ENCODE data around the gene C17orf78.
"Not testable (repeated sequence)": the region's sequence is repeated elsewhere in the genome, so short reads cannot be mapped to it uniquely, and the experiment has no call there.

C17orf78 gene

DNA sequence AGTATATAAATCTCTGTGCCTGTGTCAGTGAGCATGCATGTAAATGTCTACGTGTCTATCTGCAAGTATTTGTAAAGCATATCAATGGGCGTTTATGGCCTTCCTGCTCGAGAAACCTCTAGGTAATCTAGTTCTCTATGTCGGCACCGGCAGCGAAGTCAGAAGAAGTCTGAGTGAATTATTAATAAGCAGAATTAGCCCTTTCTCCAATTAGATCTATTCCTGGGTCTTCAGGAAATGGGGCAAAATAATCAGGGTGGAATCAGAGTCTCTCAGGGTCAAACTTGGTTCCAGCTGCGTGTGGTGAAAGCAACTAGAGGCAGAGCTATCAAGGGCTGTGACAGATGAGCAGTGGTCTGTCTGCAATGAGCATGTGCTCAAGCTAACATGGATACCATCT lies at the start of gene C17orf78:
Gene C17orf78, plus strand, starts transcription at position 280 of the 400 bp plus-strand sequence. Its CDS starts 108 bp downstream, at position 388.
- DNase-seq = no peak

DNA sequence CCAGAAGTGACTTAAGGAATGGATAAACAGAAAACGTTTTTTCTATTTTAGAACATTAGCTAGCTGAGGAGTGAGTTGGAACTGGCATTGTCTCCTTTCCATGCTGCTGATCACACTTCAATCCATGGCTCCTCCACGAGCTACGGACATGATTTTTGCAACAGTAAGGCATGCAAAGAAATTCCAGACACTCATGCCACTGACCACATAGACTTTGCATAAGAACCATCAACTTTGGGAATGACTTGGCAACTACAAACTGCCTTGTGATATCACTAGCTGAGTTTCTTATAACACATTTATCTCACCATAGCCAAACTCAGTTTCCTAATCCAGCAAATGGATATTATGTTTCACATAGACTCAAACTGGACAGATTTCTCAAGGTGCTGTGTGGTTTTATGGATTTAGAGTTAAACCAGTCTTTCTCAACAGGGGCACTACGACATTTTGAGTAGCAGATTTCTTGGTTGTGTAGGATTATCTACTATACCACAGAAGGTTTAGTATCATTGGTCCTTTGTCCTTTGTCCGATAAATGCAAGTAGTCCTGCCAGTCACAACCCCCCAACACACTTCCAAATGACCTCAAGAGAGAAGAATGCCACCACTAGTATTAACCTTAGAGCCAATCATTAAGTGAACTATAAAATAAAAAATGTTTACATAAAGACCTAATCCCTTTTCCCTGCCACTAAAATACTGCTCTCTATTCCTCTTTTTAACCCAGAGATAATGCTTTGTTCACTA lies 48.3 kb upstream of the C17orf78 start:
- DNase-seq = no peak

DNA sequence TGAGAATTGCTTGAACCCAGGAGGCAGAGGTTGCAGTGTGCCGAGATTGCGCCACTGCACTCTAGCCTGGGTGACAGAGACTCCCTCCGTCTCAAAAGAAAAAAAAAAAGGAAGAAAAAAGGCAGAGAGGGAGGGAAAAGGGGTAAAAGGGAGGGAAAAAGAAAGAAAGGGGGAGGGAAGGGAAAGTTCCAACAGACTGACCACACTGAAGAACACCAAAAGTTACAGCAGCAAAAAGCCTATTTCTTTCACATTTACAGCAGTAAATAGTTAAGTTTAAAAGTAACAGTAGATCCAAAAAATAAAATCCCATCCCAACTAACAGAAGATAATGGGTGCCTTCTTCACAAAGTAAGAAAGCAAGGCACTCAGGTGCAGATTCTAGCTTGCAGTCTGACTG lies 36.9 kb upstream of the C17orf78 start:
- DNase-seq = no peak

DNA sequence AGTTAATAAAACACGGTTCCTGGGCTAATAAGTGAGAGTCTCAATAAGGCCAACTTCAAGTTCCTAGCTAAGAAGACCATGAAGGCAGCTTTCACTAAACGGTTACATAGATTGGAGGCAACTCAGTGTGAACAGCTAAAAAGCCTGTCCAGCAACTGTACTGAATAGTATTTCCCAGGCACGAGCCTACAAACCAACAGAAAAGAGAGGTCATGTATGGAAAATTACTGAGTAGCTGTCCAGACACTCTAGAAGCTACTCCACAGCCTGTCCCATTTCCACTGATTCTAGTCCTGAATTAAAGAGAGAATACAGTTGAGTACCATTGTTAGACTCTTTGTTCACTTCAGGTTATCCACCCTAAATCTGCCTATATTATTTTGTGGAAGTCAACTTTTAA lies 36.5 kb upstream of the C17orf78 start:
- no peak for DNase-seq

GRCh38 chr17:37340804-37341203 lies 35.0 kb upstream of the C17orf78 start:
- no peak for DNase-seq

GRCh38 chr17:37342589-37342988 lies 33.2 kb upstream of the C17orf78 start:
- DNase-seq = no peak

- no peak for DNase-seq
These were observed 31.3 kb upstream of the C17orf78 start for GRCh38 chr17:37344519-37344918.

DNA sequence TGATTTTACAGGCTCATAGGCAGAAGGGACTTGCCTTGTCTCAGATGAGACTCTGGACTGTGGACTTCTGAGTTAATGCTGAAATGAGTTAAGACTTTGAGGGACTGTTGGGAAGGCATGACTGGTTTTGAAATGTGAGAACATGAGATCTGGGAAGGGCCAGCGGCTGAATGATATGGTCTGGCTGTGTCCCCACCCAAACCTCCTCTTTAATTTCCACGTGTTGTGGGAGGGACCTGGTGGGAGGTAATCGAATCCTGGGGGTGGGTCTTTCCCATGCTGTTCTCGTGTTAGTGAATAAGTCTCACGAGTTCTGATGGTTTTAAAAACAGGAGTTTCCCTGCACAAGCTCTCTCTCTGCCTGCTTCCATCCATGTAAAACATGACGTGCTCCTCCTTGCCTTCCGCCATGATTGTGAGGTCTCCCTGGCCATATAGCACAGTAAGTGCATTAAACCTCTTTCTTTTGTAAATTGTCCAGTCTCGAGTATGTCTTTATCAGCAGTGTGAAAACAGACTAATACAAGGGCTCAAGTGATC lies 28.9 kb upstream of the C17orf78 start:
- not testable (repeated sequence) for DNase-seq

GRCh38 chr17:37356796-37357569 lies 18.8 kb upstream of the C17orf78 start:
- DNase-seq = not testable (repeated sequence)

DNA sequence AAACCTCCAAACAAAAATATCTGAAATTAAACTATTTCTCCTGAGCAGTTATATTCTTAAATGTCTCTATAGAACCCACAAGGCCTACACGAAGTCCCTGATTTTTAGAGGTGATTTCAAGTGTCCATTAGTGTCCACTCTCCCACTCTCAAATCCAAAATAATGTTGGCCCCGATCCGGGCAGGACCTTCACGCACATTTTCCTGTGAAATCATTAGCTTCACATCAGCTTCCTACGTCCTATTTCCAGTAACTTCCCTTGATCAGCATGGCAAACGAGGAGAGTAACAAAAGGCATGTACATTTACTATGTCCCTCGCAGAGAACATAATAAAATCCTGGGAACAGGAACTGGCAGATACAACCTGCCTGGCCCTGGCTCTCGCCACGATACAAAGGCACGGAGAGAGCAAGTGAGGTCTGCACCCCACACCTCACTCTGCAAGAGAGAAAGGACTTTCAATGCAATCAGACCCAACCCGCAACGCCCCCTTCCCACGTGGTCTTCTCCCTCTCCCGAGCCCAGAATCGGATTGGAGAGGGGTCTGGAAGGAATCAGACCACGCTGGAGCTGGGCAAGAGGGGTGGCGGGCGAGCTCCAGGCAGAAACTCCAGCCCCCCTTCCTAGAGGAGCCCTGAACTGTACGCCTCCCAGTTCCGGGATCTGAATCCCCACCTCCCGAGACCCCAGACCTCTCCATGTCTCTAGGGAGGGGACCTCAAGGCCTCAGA lies 17.5 kb upstream of the C17orf78 start:
- DNase-seq = no peak

GRCh38 chr17:37358830-37359681 lies 16.7 kb upstream of the C17orf78 start:
- DNase-seq = peak; percentile 81

GRCh38 chr17:37359682-37360188 lies 16.1 kb upstream of the C17orf78 start:
- DNase-seq = no peak

GRCh38 chr17:37360632-37361031 lies 15.2 kb upstream of the C17orf78 start:
- no peak for DNase-seq

DNA sequence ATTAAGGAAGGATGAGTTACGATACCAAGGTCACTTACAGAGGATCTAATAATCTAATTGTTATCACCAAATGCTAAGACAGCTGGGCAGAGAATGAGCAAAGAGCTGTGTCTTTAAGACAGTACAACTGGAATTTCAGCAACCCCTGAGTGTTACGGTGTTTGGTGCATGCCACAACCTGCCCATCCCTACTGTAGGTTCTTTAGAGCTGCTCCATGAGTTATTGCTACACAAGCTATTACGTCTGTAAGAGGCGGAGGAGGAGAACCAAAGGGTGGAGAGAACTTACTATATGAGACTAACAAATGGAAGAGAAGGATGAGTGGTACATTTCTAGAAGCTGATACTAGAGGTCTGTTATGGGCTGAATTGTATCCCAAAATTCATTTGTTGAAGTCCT lies 14.2 kb upstream of the C17orf78 start:
- no peak for DNase-seq

GRCh38 chr17:37365589-37365988 lies 10.2 kb upstream of the C17orf78 start:
- DNase-seq = no peak

- DNase-seq = no peak
These were observed 7.2 kb upstream of the C17orf78 start for GRCh38 chr17:37368577-37368976.

GRCh38 chr17:37373530-37374159 lies 2.1 kb upstream of the C17orf78 start:
- peak; percentile 33 for DNase-seq

- no peak for DNase-seq
These were observed 6.3 kb downstream of the C17orf78 start for GRCh38 chr17:37382056-37382455.

- DNase-seq = no peak
These were observed 8.9 kb downstream of the C17orf78 start for GRCh38 chr17:37384560-37385149.

DNA sequence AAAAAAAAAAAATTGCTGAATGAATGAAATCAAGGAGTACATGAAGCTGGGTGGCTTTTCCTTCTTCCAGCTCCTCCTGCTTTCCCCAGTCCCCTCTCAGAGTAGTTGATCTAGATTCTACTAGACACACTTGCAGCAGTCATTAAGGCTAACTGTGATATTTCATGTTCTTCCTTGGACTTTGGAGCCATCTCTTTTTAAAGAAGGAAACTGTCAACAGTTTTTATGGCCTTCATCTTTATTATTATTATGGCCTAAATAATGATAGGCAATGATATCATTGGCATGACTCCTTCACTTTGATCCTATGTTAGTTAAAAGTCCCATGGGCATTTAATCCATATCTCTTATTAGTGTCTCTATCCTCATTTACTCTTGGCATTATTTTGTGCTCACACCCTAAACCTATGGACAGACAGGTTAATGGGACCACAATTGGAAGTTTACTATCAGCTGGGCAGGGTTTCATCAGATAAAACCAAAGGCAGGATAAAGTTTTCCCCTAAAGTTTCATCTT lies 9.7 kb downstream of the C17orf78 start:
- no peak for DNase-seq

GRCh38 chr17:37386462-37386861 lies 10.7 kb downstream of the C17orf78 start:
- DNase-seq = no peak
